ENCODE measurements around the gene KREMEN1.

- TF ChIP-seq CTCF (IDR thresholded peaks at IDR 0.05): no peak
- TF ChIP-seq POLR2A (IDR thresholded peaks at IDR 0.05): no peak
Observed at GRCh38 chr22:29056472-29056871, 16.4 kb upstream of the KREMEN1 start.
